Prostate gland (tissue), 2 donors: Measurements from ENCODE around the gene TSPAN7.

ENCODE experiments used
- POLR2A ChIP-seq: fragments of 450-650 bp; IDR thresholded peaks from one replicate; pipeline ENCODE4 v1.6.1; 2016; ENCODE audit warnings: antibody characterized with exemption, mild to moderate bottlenecking
- POLR2AphosphoS5 ChIP-seq: sonication (generic); formaldehyde crosslinking; IDR thresholded peaks from one replicate; pipeline ENCODE4 v1.6.1; 2017; ENCODE audit warnings: antibody characterized with exemption
- TF ChIP-seq, protein P1 (sequence below), 4 experiments: fragments of 200-600 bp in 2 of 4; fragments of 450-650 bp in 2 of 4; sonication (generic) in 2 of 4; IDR thresholded peaks; 1 replicate in 3 of 4; 2 replicates in 1 of 4; pipeline ENCODE4 v1.5.1; 2016 to 2019; ENCODE audit warnings: antibody characterized with exemption in 4 of 4, mild to moderate bottlenecking in 2 of 4, moderate library complexity in 2 of 4

DNA sequence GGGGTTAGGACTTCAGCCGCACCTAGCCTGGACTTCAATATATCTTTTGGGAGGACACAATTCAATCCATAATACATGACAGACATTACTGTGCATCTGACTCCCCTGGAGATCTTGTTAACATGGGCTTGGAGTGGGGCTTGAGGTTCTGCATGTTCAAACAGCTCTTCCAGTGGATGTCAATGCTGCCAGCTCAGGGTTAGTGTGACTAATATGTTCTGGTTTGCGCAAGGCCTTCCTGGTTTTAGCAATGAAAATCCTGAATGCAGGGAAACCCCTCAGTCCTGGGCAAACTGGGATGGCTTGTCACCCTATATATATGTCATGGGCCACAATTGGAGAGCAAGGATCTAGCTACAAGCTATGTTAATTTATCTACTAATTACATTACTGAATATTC is 2.7 kb upstream of the TSPAN7 start:
- TF ChIP-seq, protein P1, sequence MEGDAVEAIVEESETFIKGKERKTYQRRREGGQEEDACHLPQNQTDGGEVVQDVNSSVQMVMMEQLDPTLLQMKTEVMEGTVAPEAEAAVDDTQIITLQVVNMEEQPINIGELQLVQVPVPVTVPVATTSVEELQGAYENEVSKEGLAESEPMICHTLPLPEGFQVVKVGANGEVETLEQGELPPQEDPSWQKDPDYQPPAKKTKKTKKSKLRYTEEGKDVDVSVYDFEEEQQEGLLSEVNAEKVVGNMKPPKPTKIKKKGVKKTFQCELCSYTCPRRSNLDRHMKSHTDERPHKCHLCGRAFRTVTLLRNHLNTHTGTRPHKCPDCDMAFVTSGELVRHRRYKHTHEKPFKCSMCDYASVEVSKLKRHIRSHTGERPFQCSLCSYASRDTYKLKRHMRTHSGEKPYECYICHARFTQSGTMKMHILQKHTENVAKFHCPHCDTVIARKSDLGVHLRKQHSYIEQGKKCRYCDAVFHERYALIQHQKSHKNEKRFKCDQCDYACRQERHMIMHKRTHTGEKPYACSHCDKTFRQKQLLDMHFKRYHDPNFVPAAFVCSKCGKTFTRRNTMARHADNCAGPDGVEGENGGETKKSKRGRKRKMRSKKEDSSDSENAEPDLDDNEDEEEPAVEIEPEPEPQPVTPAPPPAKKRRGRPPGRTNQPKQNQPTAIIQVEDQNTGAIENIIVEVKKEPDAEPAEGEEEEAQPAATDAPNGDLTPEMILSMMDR (IDR thresholded peaks at IDR 0.05), result no peak
- no peak for TF ChIP-seq POLR2A
- no peak for TF ChIP-seq POLR2AphosphoS5
